ENCODE results near the gene LEMD2. TPM values are rescaled to one million over a fixed set of nuclear protein-coding genes. Genes with fewer than 3 reads are reported as not detected.

LEMD2 gene
- total RNA-seq, 1 donor = 47.4 TPM

- no peak overlapping the region for H2AFZ ChIP-seq (ENCODE audit: low read length)
- H3K36me3 ChIP-seq (ENCODE audit: insufficient read depth, low read length) = no peaks in the 10 kb centered on the region
- H3K27ac ChIP-seq (ENCODE audit: low read depth, low read length) = no peak overlapping the region
- H3K79me2 ChIP-seq (ENCODE audit: insufficient read depth, low read length) = no peaks in the 10 kb centered on the region
- H3K9me3 ChIP-seq (ENCODE audit: low read depth, low read length) = no peaks in the 10 kb centered on the region
- DNase-seq (ENCODE audit: insufficient read length, low spot score, missing footprints) = peak; percentile 71
- H4K20me1 ChIP-seq (ENCODE audit: insufficient read depth, low read length) = no peaks in the 10 kb centered on the region
- TF ChIP-seq CTCF (IDR thresholded peaks at IDR 0.05; ENCODE audit: extremely low read depth, low read depth, low read length) = no peak
- H3K4me2 ChIP-seq (ENCODE audit: insufficient read depth, low read length) = no peak overlapping the region
- peaks cover 6% of the 10 kb centered on the region for H3K27me3 ChIP-seq (ENCODE audit: insufficient read depth, low read length)
- H3K4me1 ChIP-seq (ENCODE audit: insufficient read depth, low read length) = peaks cover 11% of the 10 kb centered on the region
- no peak overlapping the region for H3K4me3 ChIP-seq (ENCODE audit: insufficient read depth, low read length)
Measured at GRCh38 chr6:33745548-33745947, 43.4 kb downstream of the LEMD2 start.

GRCh38 chr6:33744895-33745546 is 43.9 kb downstream of the LEMD2 start:
- Histone ChIP-seq H3K27me3 (ENCODE audit: insufficient read depth, low read length) (peaks cover 6% of the 10 kb centered on the region), H3K9me3 (ENCODE audit: low read depth, low read length) (no peaks in the 10 kb centered on the region), H3K27ac (ENCODE audit: low read depth, low read length) (no peak overlapping the region), H3K4me2 (ENCODE audit: insufficient read depth, low read length) (no peak overlapping the region), H3K4me3 (ENCODE audit: insufficient read depth, low read length) (no peak overlapping the region), H3K4me1 (ENCODE audit: insufficient read depth, low read length) (peaks cover 8% of the 10 kb centered on the region), H3K79me2 (ENCODE audit: insufficient read depth, low read length) (no peaks in the 10 kb centered on the region), H3K36me3 (ENCODE audit: insufficient read depth, low read length) (no peaks in the 10 kb centered on the region), H2AFZ (ENCODE audit: low read length) (no peak overlapping the region), H4K20me1 (ENCODE audit: insufficient read depth, low read length) (no peaks in the 10 kb centered on the region)
- TF ChIP-seq CTCF (IDR thresholded peaks at IDR 0.05; ENCODE audit: extremely low read depth, low read depth, low read length) = no peak
- DNase-seq (ENCODE audit: insufficient read length, low spot score, missing footprints) = peak; percentile 59

GRCh38 chr6:33744001-33744848 is 44.7 kb downstream of the LEMD2 start:
- no peaks in the 10 kb centered on the region for H3K36me3 ChIP-seq (ENCODE audit: insufficient read depth, low read length)
- no peak overlapping the region for H3K4me2 ChIP-seq (ENCODE audit: insufficient read depth, low read length)
- peak; percentile 96 for DNase-seq (ENCODE audit: insufficient read length, low spot score, missing footprints)
- H3K27me3 ChIP-seq (ENCODE audit: insufficient read depth, low read length) = peaks cover 6% of the 10 kb centered on the region
- no peaks in the 10 kb centered on the region for H3K9me3 ChIP-seq (ENCODE audit: low read depth, low read length)
- H3K4me3 ChIP-seq (ENCODE audit: insufficient read depth, low read length) = no peak overlapping the region
- no peak overlapping the region for H2AFZ ChIP-seq (ENCODE audit: low read length)
- peaks cover 8% of the 10 kb centered on the region for H3K4me1 ChIP-seq (ENCODE audit: insufficient read depth, low read length)
- peak; percentile 95 for TF ChIP-seq CTCF (IDR thresholded peaks at IDR 0.05; ENCODE audit: extremely low read depth, low read depth, low read length)
- H3K79me2 ChIP-seq (ENCODE audit: insufficient read depth, low read length) = no peaks in the 10 kb centered on the region
- H3K27ac ChIP-seq (ENCODE audit: low read depth, low read length) = no peak overlapping the region
- no peaks in the 10 kb centered on the region for H4K20me1 ChIP-seq (ENCODE audit: insufficient read depth, low read length)

- Histone ChIP-seq H3K27me3 (ENCODE audit: insufficient read depth, low read length) (peaks cover 6% of the 10 kb centered on the region), H3K9me3 (ENCODE audit: low read depth, low read length) (no peaks in the 10 kb centered on the region), H3K27ac (ENCODE audit: low read depth, low read length) (no peak overlapping the region), H3K4me1 (ENCODE audit: insufficient read depth, low read length) (peaks cover 8% of the 10 kb centered on the region), H4K20me1 (ENCODE audit: insufficient read depth, low read length) (no peaks in the 10 kb centered on the region), H3K79me2 (ENCODE audit: insufficient read depth, low read length) (no peaks in the 10 kb centered on the region), H3K36me3 (ENCODE audit: insufficient read depth, low read length) (no peaks in the 10 kb centered on the region), H3K4me2 (ENCODE audit: insufficient read depth, low read length) (no peak overlapping the region), H3K4me3 (ENCODE audit: insufficient read depth, low read length) (no peak overlapping the region), H2AFZ (ENCODE audit: low read length) (no peak overlapping the region)
- no peak for DNase-seq (ENCODE audit: insufficient read length, low spot score, missing footprints)
- TF ChIP-seq CTCF (IDR thresholded peaks at IDR 0.05; ENCODE audit: extremely low read depth, low read depth, low read length) = no peak
Measured at GRCh38 chr6:33742837-33743236, 46.1 kb downstream of the LEMD2 start.

All from osteoblast (primary cell).